Heart left ventricle (tissue), 16 donors: ENCODE data around the gene SMARCB1. TPM values are rescaled to one million over a fixed set of nuclear protein-coding genes. Genes with fewer than 3 reads are reported as not detected.
A peak's percentile ranks its signal among the peaks of the same experiment; 100 is the strongest.

Experiments
- ATAC-seq, 4 donors: fragments of 200-7000 bp; cut with Tn5 transposase; one replicate each; pipeline ENCODE4 v1.9.1; 2020 to 2022; ENCODE audit warnings: moderate library complexity in 4 of 4, mild to moderate bottlenecking in 3 of 4, moderate number of reproducible peaks in 1 of 4
- DNase-seq, 5 donors: peaks; one replicate each; pipeline ENCODE4 v3.0.0-alpha.2; 2020
- H3K27ac ChIP-seq, 12 donors: fragments of 200-600 bp; sonication (generic) in 4 of 12; one replicate each; pipeline versions ENCODE4 v1.5.0 to v1.8.0; 2016 to 2022; ENCODE audit warnings: mild to moderate bottlenecking in 2 of 12
- H3K27me3 ChIP-seq, 9 donors: fragments of 200-600 bp; sonication (generic) in 2 of 9; one replicate each; pipeline versions ENCODE4 v1.5.1 to v1.8.0; 2016 to 2022; ENCODE audit warnings: mild to moderate bottlenecking in 3 of 9
- H3K36me3 ChIP-seq, 9 donors: fragments of 200-600 bp; sonication (generic) in 2 of 9; one replicate each; pipeline versions ENCODE4 v1.5.0 to v1.8.0; 2018 to 2022; ENCODE audit warnings: mild to moderate bottlenecking in 2 of 9
- H3K4me1 ChIP-seq, 12 donors: fragments of 200-600 bp; sonication (generic) in 4 of 12; one replicate each; pipeline versions ENCODE4 v1.5.0 to v1.8.0; 2016 to 2022; ENCODE audit warnings: mild to moderate bottlenecking in 3 of 12
- H3K4me3 ChIP-seq, 12 donors: fragments of 200-600 bp; sonication (generic) in 4 of 12; one replicate each; pipeline versions ENCODE4 v1.5.0 to v1.8.0; 2017 to 2022; ENCODE audit warnings: mild to moderate bottlenecking in 9 of 12, moderate library complexity in 4 of 12
- H3K9me3 ChIP-seq, 12 donors: fragments of 200-600 bp; sonication (generic) in 4 of 12; one replicate each; pipeline versions ENCODE4 v1.5.0 to v1.8.0; 2016 to 2022; ENCODE audit warnings: mild to moderate bottlenecking in 1 of 12
- POLR2A ChIP-seq, 2 donors: fragments of 450-650 bp; IDR thresholded peaks; one replicate each; pipeline ENCODE4 v1.6.1; 2017; ENCODE audit warnings: antibody characterized with exemption in 2 of 2, mild to moderate bottlenecking in 2 of 2, moderate library complexity in 2 of 2
- WGBS, 4 donors: extraction: QIAGEN DNeasy Blood & Tissue Kit in 2 of 4; methylation state at CpG; one replicate each; pipeline versions ENCODE4 v1.1.5 to v1.1.7; 2013 to 2018; 5-methylcytosine and 5-hydroxymethylcytosine counted together
- intact Hi-C, 10 donors: fragments of 100-400 bp; cut with DNase I; formaldehyde crosslinking; loops; one replicate each; pipeline versions ENCODE4 v1.11.1 to v1.14.2; 2022
- polyA plus RNA-seq, 2 donors: library from polyadenylated mRNA; stranded (reverse); fragments of 200-250 nt; gene quantifications; one replicate each; pipeline ENCODE4 v1.2.3, GENCODE V29; 2013
- total RNA-seq, 9 donors: library from RNA; depleted of rRNA in 2 of 9; stranded (reverse); fragments of >200 nt in 2 of 9; fragmentation: NEBNext Ultra II Directional in 3 of 9; extraction: Animal tissue kit (Norgen Biotek cat#: 25700) in 3 of 9; gene quantifications; one replicate each; pipeline versions ENCODE4 v1.1.0 to v1.2.4, GENCODE V29; 2016 to 2023
- TF ChIP-seq, protein P1 (sequence below), 12 donors: fragments of 200-600 bp; sonication (generic) in 4 of 12; IDR thresholded peaks; one replicate each; pipeline versions ENCODE4 v1.5.0 to v1.8.0; 2018 to 2022; ENCODE audit warnings: antibody characterized with exemption in 12 of 12, mild to moderate bottlenecking in 5 of 12
- donor health status: ischemic (EF 13 %, LVEDD 7.1; RV severe dilation, severe dysfunction).
- donor health status: healthy with polysubstance abuse.
- donor health status: DM: no; HTN: yes; CAD: no.
- donor health status: DM: no; HTN: no; CAD: no.
- donor health status: ischemic (EF 25% LVEDD 6.9; RV normal size, moderate dysfunction).
- donor health status: ischemic (EF 25% LVEDD 5.7; RV mildly dilated, moderate dysfunction).
- donor health status: healthy.
- donor health status: DM: yes; HTN: yes; CAD: no.
- donor health status: ischemic (EF 35%, LVEDD 5.7; RV mildly dilated, moderate dysfunction).
- donor health status: nonischemic (EF 11% LVEDD 7.7; RV severe dilation, severe dysfunction).
- donor health status: DM: yes; HTN: yes; CAD: no.
- donor health status: PGD.
- donor health status: ischemic (EF 29% LVEDD 5.4; RV normal size, mild dysfunction).
- donor health status: nonischemic (EF 23%, LVEDD 6.1; RV moderate dilation, normal function).

The SMARCB1 gene
- total and polyA plus RNA-seq, 11 donors = 30.2 to 75.3 (median 45.6) TPM

- Histone ChIP-seq H3K4me3 (no peak overlapping the region), H3K4me1 (peaks cover 3 to 54% (median 37%) of the 10 kb centered on the region in 12 donors), H3K27me3 (no peaks in the 10 kb centered on the region), H3K36me3 (no peaks in the 10 kb centered on the region), H3K27ac (no peak overlapping the region), H3K9me3 (no peaks in the 10 kb centered on the region)
- ATAC-seq (no peak), DNase-seq (peak in 1 of 5 donors; percentile 47)
- TF ChIP-seq, protein P1, sequence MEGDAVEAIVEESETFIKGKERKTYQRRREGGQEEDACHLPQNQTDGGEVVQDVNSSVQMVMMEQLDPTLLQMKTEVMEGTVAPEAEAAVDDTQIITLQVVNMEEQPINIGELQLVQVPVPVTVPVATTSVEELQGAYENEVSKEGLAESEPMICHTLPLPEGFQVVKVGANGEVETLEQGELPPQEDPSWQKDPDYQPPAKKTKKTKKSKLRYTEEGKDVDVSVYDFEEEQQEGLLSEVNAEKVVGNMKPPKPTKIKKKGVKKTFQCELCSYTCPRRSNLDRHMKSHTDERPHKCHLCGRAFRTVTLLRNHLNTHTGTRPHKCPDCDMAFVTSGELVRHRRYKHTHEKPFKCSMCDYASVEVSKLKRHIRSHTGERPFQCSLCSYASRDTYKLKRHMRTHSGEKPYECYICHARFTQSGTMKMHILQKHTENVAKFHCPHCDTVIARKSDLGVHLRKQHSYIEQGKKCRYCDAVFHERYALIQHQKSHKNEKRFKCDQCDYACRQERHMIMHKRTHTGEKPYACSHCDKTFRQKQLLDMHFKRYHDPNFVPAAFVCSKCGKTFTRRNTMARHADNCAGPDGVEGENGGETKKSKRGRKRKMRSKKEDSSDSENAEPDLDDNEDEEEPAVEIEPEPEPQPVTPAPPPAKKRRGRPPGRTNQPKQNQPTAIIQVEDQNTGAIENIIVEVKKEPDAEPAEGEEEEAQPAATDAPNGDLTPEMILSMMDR (IDR thresholded peaks at IDR 0.05) = no peak
- TF ChIP-seq POLR2A (IDR thresholded peaks at IDR 0.05) = no peak
- intact Hi-C loops = loop anchor here (1.0 to 10.0 kb wide), 10 partner anchors 61 to 306 kb away; partner anchors contain the start of genes CHCHD10 (in 5 of the 10), SMARCB1 (in 3 of the 10) and MMP11 (in 1 of the 10)
- 79 to 85% (median 83%) methylated on average over 24 of the region's 24 CpGs for WGBS, 4 donors
Measured at GRCh38 chr22:23847991-23848864, 61.5 kb downstream of the SMARCB1 start.

DNA sequence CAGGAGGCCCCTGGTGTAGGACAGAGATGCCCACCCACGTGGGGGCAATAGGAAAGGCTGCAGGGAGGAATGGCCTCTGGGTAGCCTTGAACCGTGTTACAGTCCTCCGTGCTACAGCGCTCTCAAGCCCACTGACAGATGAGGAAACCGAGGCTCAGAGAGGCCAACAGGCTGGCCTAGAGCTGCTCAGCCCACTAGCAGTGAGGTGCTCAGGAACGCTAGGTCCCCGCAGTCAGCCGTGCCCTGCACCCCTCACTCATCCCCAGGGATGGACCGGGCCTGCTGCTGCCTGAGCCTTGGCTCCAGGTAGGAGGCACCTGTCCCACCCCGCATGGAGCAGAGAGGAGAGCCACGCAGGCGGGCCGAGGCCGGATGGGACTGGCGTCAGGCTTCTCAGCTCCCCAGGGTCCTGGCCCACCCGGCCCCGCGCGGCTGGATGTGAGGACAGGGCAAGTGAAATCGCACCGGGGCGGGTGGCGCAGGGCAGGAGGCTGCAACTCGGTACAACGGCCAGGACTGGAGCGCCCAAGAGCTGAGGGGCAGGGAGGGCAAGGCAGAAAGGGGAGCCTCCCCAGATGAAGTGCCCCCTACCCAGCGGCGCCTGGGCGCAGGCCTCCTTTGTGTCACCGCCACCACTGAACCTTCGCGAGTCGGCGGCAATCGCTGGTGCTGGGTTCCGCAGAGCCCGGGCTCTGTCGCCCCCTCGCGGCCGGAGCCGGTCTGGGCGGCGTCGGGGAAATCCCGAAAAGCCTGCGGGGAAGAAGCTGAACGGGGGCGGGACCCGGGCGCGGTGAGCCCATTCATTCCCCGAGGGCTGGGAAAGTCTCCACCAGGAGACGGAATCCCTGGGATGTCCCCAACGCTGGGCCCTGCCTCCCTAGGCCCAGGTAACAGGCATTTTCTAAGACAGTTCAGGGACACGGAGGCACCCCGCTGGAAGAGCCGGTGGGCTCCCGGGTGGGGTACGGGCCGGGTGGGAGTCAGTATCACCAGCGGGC, 62.5 kb downstream of the SMARCB1 start:
- H3K4me1 ChIP-seq = peaks cover 3 to 51% (median 31%) of the 10 kb centered on the region in 12 donors
- peak overlapping the region in 4 of 12 donors; percentile 5 to 27 (median 24) for H3K4me3 ChIP-seq
- H3K27me3 ChIP-seq = no peaks in the 10 kb centered on the region
- 12 to 26% (median 23%) methylated on average over 44 to 62 of the region's 62 CpGs for WGBS, 4 donors
- TF ChIP-seq, protein P1 (IDR thresholded peaks at IDR 0.05) = peak; percentile 95 to 99 (median 98)
- no peak for TF ChIP-seq POLR2A (IDR thresholded peaks at IDR 0.05)
- H3K36me3 ChIP-seq = no peaks in the 10 kb centered on the region
- no peak overlapping the region for H3K27ac ChIP-seq
- ATAC-seq (peak; percentile 11 to 65 (median 56)), DNase-seq (peak; percentile 81 to 94 (median 85))
- intact Hi-C loops = loop anchor here (2.0 to 10.0 kb wide), 9 partner anchors 62 to 307 kb away; partner anchors contain the start of genes CHCHD10 (in 5 of the 10), SMARCB1 (in 3 of the 10) and MMP11 (in 1 of the 10)
- H3K9me3 ChIP-seq = no peaks in the 10 kb centered on the region

DNA sequence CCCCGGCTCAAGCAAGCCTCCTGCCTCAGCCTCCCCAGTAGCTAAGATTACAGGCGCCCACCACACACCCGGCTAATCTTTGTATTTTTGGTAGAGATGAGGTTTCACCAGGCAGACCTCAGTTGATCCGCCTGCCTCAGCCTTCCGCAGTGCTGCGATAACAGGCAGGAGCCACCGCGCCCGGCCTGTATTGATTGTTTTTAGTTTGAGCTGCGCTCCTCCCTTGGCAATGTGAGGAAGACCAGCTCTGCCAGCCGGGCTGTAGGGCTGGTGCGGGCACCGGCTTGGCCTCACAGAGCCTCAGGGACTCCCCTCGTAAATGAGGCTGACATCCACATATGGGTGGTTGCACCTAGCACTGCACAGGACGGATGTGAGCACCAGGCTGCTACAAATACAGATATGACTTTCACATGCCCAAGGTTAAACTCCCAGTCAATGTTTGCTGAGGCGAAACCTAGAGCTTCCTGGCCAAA, 63.4 kb downstream of the SMARCB1 start:
- DNase-seq = no peak
- Histone ChIP-seq H3K27me3 (no peaks in the 10 kb centered on the region), H3K36me3 (no peaks in the 10 kb centered on the region), H3K27ac (no peak overlapping the region), H3K4me1 (peaks cover 3 to 42% (median 25%) of the 10 kb centered on the region in 12 donors), H3K9me3 (no peaks in the 10 kb centered on the region), H3K4me3 (no peak overlapping the region)
- intact Hi-C loops = loop anchor here in 1 of 10 donors (5.0 kb wide), 1 partner anchor 308 kb away; no protein-coding TSS in a partner anchor
- 85 to 87% (median 86%) methylated on average over 16 of the region's 16 CpGs for WGBS, 4 donors
- TF ChIP-seq, protein P1 (IDR thresholded peaks at IDR 0.05) = no peak
- no peak for TF ChIP-seq POLR2A (IDR thresholded peaks at IDR 0.05)
- ATAC-seq = no peak
